Peyer's patch (tissue), 4 donors: ENCODE data around the gene LAD1.

ENCODE experiments used
- POLR2A ChIP-seq, 2 donors: fragments of 450-650 bp; IDR thresholded peaks; one replicate each; pipeline ENCODE4 v1.5.1; 2017; ENCODE audit warnings: antibody characterized with exemption in 2 of 2, mild to moderate bottlenecking in 2 of 2, moderate library complexity in 2 of 2
- TF ChIP-seq, protein P1 (sequence below), 6 experiments: fragments of 450-650 bp in 4 of 6; fragments of 200-600 bp in 2 of 6; sonication (generic) in 1 of 6; IDR thresholded peaks; one replicate each; pipeline ENCODE4 v1.5.1; 2017 to 2019; ENCODE audit warnings: antibody characterized with exemption in 6 of 6, mild to moderate bottlenecking in 3 of 6, moderate library complexity in 1 of 6

DNA sequence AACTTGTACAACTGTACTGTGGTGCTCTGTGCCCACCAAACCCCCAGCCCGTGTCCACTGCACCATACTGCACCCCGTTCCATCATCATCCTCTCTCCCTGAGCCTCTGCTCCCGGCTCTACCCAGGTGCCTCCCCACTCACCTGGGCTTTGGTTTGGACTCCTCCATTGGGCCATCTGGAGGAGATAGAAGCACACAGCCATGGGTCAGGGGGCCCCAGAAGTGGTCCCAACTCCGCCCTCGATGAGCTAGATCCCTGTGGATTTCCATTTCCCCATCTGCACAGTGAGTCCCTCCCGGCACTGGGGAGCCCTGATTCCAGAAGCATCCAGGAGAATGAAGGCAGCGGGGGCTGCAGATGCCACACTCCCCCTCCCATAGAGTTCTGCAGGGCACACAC is 32.4 kb downstream of the LAD1 start:
- TF ChIP-seq, protein P1, sequence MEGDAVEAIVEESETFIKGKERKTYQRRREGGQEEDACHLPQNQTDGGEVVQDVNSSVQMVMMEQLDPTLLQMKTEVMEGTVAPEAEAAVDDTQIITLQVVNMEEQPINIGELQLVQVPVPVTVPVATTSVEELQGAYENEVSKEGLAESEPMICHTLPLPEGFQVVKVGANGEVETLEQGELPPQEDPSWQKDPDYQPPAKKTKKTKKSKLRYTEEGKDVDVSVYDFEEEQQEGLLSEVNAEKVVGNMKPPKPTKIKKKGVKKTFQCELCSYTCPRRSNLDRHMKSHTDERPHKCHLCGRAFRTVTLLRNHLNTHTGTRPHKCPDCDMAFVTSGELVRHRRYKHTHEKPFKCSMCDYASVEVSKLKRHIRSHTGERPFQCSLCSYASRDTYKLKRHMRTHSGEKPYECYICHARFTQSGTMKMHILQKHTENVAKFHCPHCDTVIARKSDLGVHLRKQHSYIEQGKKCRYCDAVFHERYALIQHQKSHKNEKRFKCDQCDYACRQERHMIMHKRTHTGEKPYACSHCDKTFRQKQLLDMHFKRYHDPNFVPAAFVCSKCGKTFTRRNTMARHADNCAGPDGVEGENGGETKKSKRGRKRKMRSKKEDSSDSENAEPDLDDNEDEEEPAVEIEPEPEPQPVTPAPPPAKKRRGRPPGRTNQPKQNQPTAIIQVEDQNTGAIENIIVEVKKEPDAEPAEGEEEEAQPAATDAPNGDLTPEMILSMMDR (IDR thresholded peaks at IDR 0.05): no peak
- TF ChIP-seq POLR2A (IDR thresholded peaks at IDR 0.05): no peak
